IMR-90 (cell line): ENCODE results near the gene AKAP12. TPM values are rescaled to one million over a fixed set of nuclear protein-coding genes. Genes with fewer than 3 reads are reported as not detected.

Experiments
- ATAC-seq: fragments of 200-7000 bp; cut with Tn5 transposase; 2 replicates; pipeline ENCODE4 v1.9.1; 2020; ENCODE audit warnings: low read depth, mild to moderate bottlenecking, moderate library complexity
- BruUV-seq: library from RNA; stranded (reverse); fragments of 400-500 nt; replicated peaks from 2 replicates; lab custom pipeline; 2021; lab: Mats Ljungman, UMichigan
- CTCF ChIA-PET: fragments of 300-600 bp; formaldehyde crosslinking; extraction: SDS; loops from one replicate; lab custom pipeline; 2021; ENCODE audit warnings: antibody characterized with exemption; lab: Yijun Ruan, JAX
- POLR2A ChIA-PET: fragments of 300-600 bp; sonication (Branson Sonifier 250); formaldehyde crosslinking; loops from one replicate; lab custom pipeline; 2022; ENCODE audit warnings: antibody characterized with exemption; ENCODE audit not compliant: unreplicated experiment; lab: Charles Lee
- DNase-seq: peaks from one replicate; pipeline ENCODE4 v3.0.0; 2013
- H2AFZ ChIP-seq: replicated peaks from 2 replicates; pipeline ENCODE3; 2013; ENCODE audit warnings: low read length, mild to moderate bottlenecking; ENCODE audit not compliant: poor library complexity
- H2AK5ac ChIP-seq: 2 replicates; pipeline ENCODE4 v1.6.1; 2013; ENCODE audit warnings: low read depth, low read length, inconsistent platforms
- H2AK9ac ChIP-seq: replicated peaks from 2 replicates; pipeline ENCODE3; 2013; ENCODE audit warnings: mild to moderate bottlenecking, low read depth, low read length, moderate library complexity; ENCODE audit not compliant: poor library complexity
- H2BK120ac ChIP-seq: 2 replicates; pipeline ENCODE4 v1.6.1; 2013; ENCODE audit warnings: low read depth, low read length, inconsistent platforms
- H2BK15ac ChIP-seq: 3 replicates; pipeline ENCODE4 v1.6.1; 2013; ENCODE audit warnings: low read depth, low read length, inconsistent platforms
- H2BK20ac ChIP-seq: 2 replicates; pipeline ENCODE4 v1.6.1; 2013; ENCODE audit warnings: low read depth, mild to moderate bottlenecking, inconsistent platforms, low read length, moderate library complexity
- H2BK5ac ChIP-seq: 2 replicates; pipeline ENCODE4 v1.6.1; 2013; ENCODE audit warnings: mild to moderate bottlenecking, low read depth, low read length, inconsistent platforms; ENCODE audit not compliant: poor library complexity, severe bottlenecking
- H3K14ac ChIP-seq: replicated peaks from 2 replicates; pipeline ENCODE4 v1.6.1; 2013; ENCODE audit warnings: low read depth, low read length, inconsistent platforms
- H3K18ac ChIP-seq: 2 replicates; pipeline ENCODE4 v1.6.1; 2013; ENCODE audit warnings: low read depth, low read length, control low read depth
- H3K23ac ChIP-seq: 2 replicates; pipeline ENCODE4 v1.6.1; 2013; ENCODE audit warnings: low read depth, low read length, inconsistent platforms
- H3K27ac ChIP-seq: 2 replicates; pipeline ENCODE4 v1.5.1; 2013; ENCODE audit warnings: mild to moderate bottlenecking, control low read depth, low read length; ENCODE audit not compliant: insufficient read depth
- H3K27me3 ChIP-seq: 2 replicates; pipeline ENCODE4 v1.6.1; 2013; ENCODE audit warnings: low read length; ENCODE audit not compliant: control insufficient read depth, insufficient read depth
- H3K36me3 ChIP-seq: 2 replicates; pipeline ENCODE4 v1.6.1; 2013; ENCODE audit warnings: low read length, mixed read lengths; ENCODE audit not compliant: control insufficient read depth, insufficient read depth
- H3K4ac ChIP-seq: 2 replicates; pipeline ENCODE4 v1.6.1; 2013; ENCODE audit warnings: low read depth, low read length, inconsistent platforms
- H3K4me1 ChIP-seq: 2 replicates; pipeline ENCODE4 v1.6.1; 2013; ENCODE audit warnings: low read length, mixed read lengths; ENCODE audit not compliant: control insufficient read depth, insufficient read depth
- H3K4me2 ChIP-seq: 2 replicates; pipeline ENCODE4 v1.6.1; 2013; ENCODE audit warnings: low read depth, mild to moderate bottlenecking, control low read depth, low read length, moderate library complexity
- H3K4me3 ChIP-seq: 2 replicates; pipeline ENCODE4 v1.5.1; 2013; ENCODE audit warnings: low read depth, mild to moderate bottlenecking, control low read depth, low read length, moderate library complexity; ENCODE audit not compliant: insufficient read depth
- H3K56ac ChIP-seq: 2 replicates; pipeline ENCODE4 v1.6.1; 2013; ENCODE audit warnings: low read length, inconsistent platforms; ENCODE audit not compliant: insufficient read depth; ENCODE audit errors: extremely low read depth
- H3K79me1 ChIP-seq, 2 experiments: 2 replicates each; pipeline ENCODE4 v1.6.1; 2013; ENCODE audit warnings: low read length in 2 of 2, inconsistent platforms in 1 of 2, low read depth in 1 of 2
- H3K9ac ChIP-seq: 2 replicates; pipeline ENCODE4 v1.6.1; 2013; ENCODE audit warnings: low read depth, low read length, control low read depth
- H3K9me1 ChIP-seq: 2 replicates; pipeline ENCODE4 v1.6.1; 2013; ENCODE audit warnings: low read length, inconsistent platforms; ENCODE audit not compliant: insufficient read depth
- H3K9me3 ChIP-seq: 2 replicates; pipeline ENCODE4 v1.6.1; 2013; ENCODE audit warnings: low read length; ENCODE audit not compliant: control insufficient read depth, insufficient read depth
- H4K20me1 ChIP-seq: 2 replicates; pipeline ENCODE4 v1.6.1; 2013; ENCODE audit warnings: low read length, inconsistent platforms; ENCODE audit not compliant: insufficient read depth
- H4K5ac ChIP-seq: 2 replicates; pipeline ENCODE4 v1.6.1; 2013; ENCODE audit warnings: mild to moderate bottlenecking, low read depth, low read length, control low read depth
- H4K8ac ChIP-seq, 2 experiments: 2 replicates each; pipeline ENCODE4 v1.6.1; 2013; ENCODE audit warnings: low read depth in 2 of 2, low read length in 2 of 2, control low read depth in 1 of 2, inconsistent platforms in 1 of 2
- H4K91ac ChIP-seq: 2 replicates; pipeline ENCODE4 v1.6.1; 2013; ENCODE audit warnings: low read depth, low read length, inconsistent platforms; ENCODE audit not compliant: insufficient read depth
- CHD1 ChIP-seq: IDR thresholded peaks from 2 replicates; pipeline ENCODE4 v1.6.1; 2012; ENCODE audit warnings: low read depth, low read length, improper control_type of control experiment
- MXI1 ChIP-seq: IDR thresholded peaks from 2 replicates; pipeline ENCODE4 v1.6.1; 2012; ENCODE audit warnings: low read depth, mild to moderate bottlenecking, low read length, moderate library complexity, borderline replicate concordance
- NFE2L2 ChIP-seq: fragments of 150-350 bp; IDR thresholded peaks from 2 replicates; pipeline ENCODE4 v1.6.1; 2016; ENCODE audit warnings: low read depth, mild to moderate bottlenecking, low read length
- WGBS, 2 experiments: methylation state at CpG; one replicate each; pipeline versions ENCODE4 v1.1.5 to v1.1.7; 2013; ENCODE audit warnings: missing lambda C conversion rate in 2 of 2; ENCODE audit not compliant: insufficient read length in 1 of 2; ENCODE audit errors: extremely low coverage in 2 of 2; 5-methylcytosine and 5-hydroxymethylcytosine counted together
- dilution Hi-C: fragments of 300-500 bp; cut with HindIII; formaldehyde crosslinking; loops from one replicate; pipeline ENCODE4 v1.14.3; 2018; ENCODE audit warnings: low sequenced_read_pairs; ENCODE audit not compliant: unreplicated experiment
- in situ Hi-C: fragments of 300-500 bp; cut with MboI; formaldehyde crosslinking; loops from 3 replicates; pipeline ENCODE4 v1.14.3; 2019; ENCODE audit warnings: low sequenced_read_pairs, inconsistent platforms, mixed read lengths
- intact Hi-C: fragments of 100-400 bp; cut with micrococcal nuclease; formaldehyde crosslinking; loops from 2 replicates; pipeline ENCODE4 v1.10.0; 2022
- polyA plus RNA-seq, 3 experiments: library from polyadenylated mRNA; depleted of rRNA; stranded (reverse); fragments of >200 nt; gene quantifications; 2 replicates each; pipeline ENCODE4 v1.2.3, GENCODE V29; 2012; ENCODE audit warnings: low replicate concordance in 1 of 3
- total RNA-seq: library from RNA; depleted of rRNA; stranded (reverse); fragments of >200 nt; gene quantifications from 2 replicates; pipeline ENCODE4 v1.2.3, GENCODE V29; 2012

AKAP12 gene
- total and polyA plus RNA-seq, 2 of the 4 experiments (the other 2 are of a cell fraction), result 56.0 to 118 TPM

DNA sequence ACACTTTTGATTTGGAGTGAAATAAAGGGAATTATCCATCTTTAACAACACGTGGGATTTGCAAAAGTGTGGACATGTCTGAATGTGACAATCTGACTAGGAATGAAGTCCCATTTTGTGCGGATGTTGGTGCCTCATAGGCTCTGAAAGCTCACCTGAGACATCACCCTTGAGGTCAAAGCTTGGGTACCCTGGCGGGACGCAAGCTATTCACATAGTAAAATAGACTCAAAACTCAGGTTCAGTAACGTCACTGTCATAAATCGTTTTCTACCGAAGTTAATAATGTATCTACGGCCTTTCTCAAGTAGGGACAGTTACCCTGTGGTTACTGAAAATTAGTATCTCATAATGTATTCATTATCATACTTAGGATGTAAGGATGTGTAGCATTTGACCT lies 61.8 kb downstream of the AKAP12 start:
- Histone ChIP-seq H2BK20ac (no peak overlapping the region), H2AK5ac (no peak overlapping the region), H2BK120ac (no peak overlapping the region), H3K27ac (no peak overlapping the region), H2AFZ (no peak overlapping the region), H3K36me3 (peaks cover 3% of the 10 kb centered on the region; the same call in 1 of the 2 replicates), H4K5ac (no peak overlapping the region), H3K9me3 (no peaks in the 10 kb centered on the region), H4K91ac (no peak overlapping the region), H4K20me1 (no peaks in the 10 kb centered on the region), H2BK15ac (no peak overlapping the region), H3K27me3 (no peaks in the 10 kb centered on the region), H3K4me1 (peaks cover 9% of the 10 kb centered on the region), H2AK9ac (no peak overlapping the region), H3K23ac (no peak overlapping the region), H3K56ac (no peak overlapping the region), H3K4me3 (no peak overlapping the region), H3K14ac (no peak overlapping the region), H3K79me1 (peaks cover 4 to 16% of the 10 kb centered on the region in 2 experiments; a peak in 3 of 4 replicates), H4K8ac (no peak overlapping the region), H3K9ac (no peak overlapping the region), H3K18ac (no peak overlapping the region), H3K4me2 (no peak overlapping the region), H2BK5ac (no peak overlapping the region), H3K4ac (no peak overlapping the region), H3K9me1 (peaks cover 3% of the 10 kb centered on the region; the same call in 1 of the 2 replicates)
- TF ChIP-seq NFE2L2 (no peak), CHD1 (no peak), MXI1 (no peak)
- no TSS peak for BruUV-seq
- ATAC-seq (no peak), DNase-seq (no peak)
- intact Hi-C loops (no loop called here), dilution Hi-C loops (no loop called here), in situ Hi-C loops (no loop called here)
- no CpG with 5 or more reads among the region's 8 CpGs for WGBS, 2 experiments
- ChIA-PET CTCF (no interaction called here), POLR2A (no interaction called here)
